Thyroid gland (tissue), 4 donors: ENCODE data around the gene DEFB110.

ENCODE experiments used
- CTCF ChIP-seq, 6 experiments: fragments of 200-600 bp in 3 of 6; fragments of 450-650 bp in 3 of 6; sonication (generic) in 3 of 6; IDR thresholded peaks; one replicate each; pipeline ENCODE4 v1.5.1; 2016 to 2019; ENCODE audit warnings: antibody characterized with exemption in 6 of 6, mild to moderate bottlenecking in 2 of 6, inconsistent platforms in 1 of 6, moderate library complexity in 1 of 6
- POLR2A ChIP-seq, 2 donors: fragments of 450-650 bp; IDR thresholded peaks; one replicate each; pipeline ENCODE4 v1.6.1; 2017; ENCODE audit warnings: antibody characterized with exemption in 2 of 2, mild to moderate bottlenecking in 2 of 2, moderate library complexity in 1 of 2

- TF ChIP-seq CTCF (IDR thresholded peaks at IDR 0.05) (no peak), POLR2A (IDR thresholded peaks at IDR 0.05) (no peak)
Measured at GRCh38 chr6:49995278-49995677, 26.5 kb downstream of the DEFB110 start.
